ENCODE results near the gene TSNAX.
A peak's percentile ranks its signal among the peaks of the same experiment; 100 is the strongest.
"Not testable (repeated sequence)": the region's sequence is repeated elsewhere in the genome, so short reads cannot be mapped to it uniquely, and the experiment has no call there.

TSNAX gene, protein sequence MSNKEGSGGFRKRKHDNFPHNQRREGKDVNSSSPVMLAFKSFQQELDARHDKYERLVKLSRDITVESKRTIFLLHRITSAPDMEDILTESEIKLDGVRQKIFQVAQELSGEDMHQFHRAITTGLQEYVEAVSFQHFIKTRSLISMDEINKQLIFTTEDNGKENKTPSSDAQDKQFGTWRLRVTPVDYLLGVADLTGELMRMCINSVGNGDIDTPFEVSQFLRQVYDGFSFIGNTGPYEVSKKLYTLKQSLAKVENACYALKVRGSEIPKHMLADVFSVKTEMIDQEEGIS

DNA sequence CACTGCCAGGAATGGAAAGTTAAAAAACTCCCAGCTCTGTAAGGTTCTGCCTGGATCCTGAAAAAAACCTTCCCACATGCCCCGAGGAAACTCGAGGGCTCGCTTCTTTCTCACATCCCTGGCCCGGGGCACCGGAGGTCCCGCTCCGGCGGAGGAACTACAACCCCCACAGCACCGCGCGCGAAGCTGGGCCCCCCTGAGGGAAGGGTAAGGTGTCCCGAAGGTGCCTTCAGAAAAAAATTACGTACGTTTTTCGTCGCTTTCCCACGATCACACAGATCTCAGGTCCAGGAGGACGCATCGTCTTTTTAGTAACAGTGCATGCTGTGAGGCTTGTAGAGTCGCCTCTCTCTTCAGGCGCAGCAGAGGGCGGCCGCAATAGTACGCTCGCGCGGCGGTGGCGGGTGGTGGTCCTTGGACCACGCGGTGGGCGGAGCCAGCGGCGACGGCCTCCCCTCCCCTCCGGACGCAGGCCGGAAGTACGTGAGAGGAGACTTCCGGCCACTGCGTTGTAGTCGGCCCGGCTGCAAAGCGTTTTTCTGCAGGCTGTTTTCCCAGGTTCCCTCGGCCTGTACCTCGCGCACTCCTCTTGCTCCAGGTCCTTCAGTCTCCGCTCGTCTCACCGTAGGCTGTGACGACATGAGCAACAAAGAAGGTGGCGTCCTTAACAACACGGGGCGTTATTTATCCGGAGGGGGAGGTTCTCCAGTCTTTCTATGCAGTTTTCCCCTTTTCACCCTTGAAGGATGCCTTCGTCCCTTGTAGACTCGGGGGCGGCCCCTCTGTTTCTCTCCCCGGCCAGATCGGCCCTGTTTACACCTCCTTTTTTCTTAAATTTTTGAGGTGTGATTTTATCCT, at the start of gene TSNAX:
Gene TSNAX, plus strand, starts transcription at position 498 of the 858 bp plus-strand sequence. Its CDS starts 142 bp downstream, at position 640.
- peak; percentile 71 for DNase-seq

DNA sequence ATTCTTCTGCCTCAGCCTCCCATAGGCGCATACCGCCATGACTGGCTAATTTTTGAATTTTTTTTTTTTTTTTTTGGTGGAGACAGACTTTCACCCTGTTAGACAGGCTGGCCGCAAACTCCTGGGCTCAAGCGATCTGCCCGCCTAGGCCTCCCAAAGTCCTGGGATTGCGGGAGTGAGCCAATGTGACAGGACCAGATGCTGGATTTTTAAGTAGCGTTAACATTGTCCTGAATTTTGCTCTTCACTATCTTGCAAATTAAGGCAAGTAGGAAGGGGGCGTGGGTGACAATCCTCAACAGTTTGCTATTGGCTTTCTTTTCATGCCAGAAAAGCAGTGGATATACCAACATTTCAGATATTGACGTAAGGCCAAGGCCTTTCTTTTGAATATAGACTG, 49.7 kb upstream of the TSNAX start:
- DNase-seq, result no peak

DNA sequence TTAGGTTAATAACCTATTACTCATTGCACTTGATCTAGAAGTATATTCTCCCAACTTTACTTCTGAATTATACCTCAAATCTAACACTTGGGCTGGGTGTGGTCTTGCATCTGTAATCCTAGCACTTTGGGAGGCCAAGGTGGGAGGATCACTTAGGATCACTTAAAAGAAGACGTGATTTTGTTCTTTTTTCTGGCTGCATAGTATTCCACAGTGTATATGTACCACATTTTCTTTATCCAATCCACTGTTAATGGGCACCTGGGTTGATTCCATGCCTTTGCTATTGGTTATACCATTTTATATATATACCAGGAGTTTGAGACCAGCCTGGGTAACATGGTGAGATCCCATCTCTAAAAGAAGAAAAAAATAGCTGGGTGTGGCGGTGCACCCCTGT, 48.5 kb upstream of the TSNAX start:
- DNase-seq, result no peak

DNA sequence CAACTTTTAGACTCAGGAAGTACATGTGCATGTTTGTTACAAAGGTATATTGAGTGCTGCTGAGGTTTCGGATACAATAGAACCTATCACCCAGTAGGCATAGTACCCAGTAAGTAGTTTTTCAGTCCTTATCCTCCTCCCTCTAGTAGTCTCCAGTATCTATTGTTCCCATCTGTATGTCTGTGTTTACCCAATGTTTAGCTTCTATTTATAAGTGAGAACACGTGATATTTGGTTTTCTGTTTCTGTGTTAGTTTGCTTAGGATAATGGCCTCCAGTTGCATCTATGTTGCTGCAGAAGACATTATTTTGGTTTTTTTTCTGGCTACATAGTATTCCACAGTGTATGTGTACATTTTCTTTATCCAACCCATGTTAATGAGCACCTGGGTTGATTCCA, 47.2 kb upstream of the TSNAX start:
- DNase-seq, result no peak

DNA sequence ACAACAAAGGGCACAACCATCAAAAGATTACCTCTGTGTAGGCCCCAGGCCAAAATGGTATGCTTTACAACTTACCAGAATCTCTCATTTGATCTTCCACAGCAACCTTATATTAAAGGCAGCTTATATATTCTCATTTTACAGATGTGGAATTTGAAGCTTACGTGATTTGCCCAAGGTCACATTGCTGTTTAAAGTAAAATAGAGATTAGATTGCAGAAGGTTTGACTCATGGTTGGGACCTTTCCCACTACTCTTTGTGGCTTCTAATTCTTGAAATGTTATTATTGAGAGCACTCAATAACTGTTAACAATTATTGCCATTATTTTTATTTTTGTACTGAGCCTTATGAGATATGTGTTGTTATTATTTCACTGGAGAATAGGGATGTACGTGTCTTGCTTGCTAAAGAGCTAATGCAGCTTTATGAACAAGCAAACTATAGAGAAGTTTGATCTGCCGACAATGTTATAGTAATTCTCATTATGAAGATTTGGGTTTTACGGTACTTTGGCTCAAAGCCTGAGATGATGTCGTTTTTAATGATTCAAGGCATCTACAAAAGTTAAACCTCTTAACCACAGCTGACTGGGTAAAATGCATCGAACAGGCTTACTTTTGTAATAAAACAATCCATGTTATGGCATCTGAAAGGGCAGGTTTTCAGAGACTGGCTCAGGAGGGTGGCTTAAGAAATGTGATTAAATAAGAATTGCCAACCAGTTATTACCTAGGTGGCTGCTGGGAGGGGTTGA, 43.3 kb upstream of the TSNAX start:
- no peak for DNase-seq

DNA sequence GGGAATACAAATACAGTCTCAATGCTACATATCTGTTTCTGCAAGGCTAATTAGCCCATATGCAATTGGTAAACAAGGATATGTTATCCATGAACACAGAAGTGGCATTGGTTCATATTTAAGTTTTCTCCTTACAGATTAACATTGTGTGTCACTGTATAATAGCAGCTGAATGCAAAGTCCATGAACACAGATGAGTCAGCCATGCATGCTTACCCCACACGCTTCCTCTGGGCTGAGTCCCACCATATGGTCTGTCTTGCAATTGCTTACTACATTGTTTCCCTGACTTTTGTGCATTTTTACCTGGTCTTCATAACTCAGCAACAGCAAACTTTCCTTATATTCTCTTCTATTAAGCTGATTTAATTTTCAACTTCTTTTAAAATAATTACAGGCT, 41.5 kb upstream of the TSNAX start:
- no peak for DNase-seq

DNA sequence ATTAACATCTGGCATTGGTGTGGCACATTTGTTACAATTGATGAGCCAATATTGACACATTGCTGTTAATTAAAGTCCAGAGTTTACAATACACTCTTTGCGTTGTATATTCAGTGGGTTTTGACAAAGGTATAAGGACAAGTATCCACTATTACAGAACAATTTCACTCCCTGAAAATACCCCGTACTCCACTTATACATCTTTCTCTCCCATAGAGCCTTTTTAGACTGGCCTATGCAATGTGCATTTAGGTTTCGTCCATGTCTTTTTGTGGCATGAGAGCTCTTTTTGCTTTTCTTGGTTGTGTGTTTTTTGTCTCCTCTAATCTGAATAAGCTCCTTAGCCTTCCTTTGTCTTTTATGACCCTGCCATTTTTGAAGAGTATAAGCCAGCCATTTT, 40.6 kb upstream of the TSNAX start:
- DNase-seq, result no peak

DNA sequence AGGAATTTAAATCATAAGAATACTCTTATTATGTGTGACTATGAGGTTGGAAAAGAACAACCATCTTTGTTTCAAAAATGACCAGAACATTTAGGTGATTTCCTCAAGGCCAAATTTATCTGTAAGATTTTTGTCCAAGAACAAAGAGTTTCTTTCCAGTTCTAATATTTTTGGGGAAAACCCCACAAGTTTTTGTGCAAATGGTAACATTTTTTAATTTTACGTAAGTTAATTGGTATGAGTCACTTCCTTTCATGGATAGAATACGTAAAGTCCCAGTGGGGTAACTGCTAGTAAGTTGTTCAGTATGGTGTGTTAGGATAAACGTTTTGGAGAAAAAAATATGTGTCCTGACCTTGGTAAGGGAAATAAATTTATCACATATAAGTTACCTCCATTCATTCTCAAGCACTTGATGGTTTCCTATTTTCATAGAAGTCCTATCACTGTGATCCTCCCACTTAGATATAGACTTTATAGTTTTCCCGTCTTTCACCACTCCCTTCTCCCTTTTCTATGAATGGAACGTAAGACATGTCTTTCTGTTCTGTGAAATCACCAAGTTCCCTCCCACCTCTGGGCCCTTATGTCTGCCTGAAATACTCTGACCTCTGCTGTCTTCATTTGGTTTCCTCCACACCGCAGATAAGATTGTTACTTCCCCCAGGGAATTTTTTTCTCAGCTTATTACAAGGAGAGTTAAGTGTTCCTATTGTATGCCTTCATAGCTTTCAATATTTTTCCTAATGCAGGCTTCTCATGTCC, 34.9 kb upstream of the TSNAX start:
- no peak for DNase-seq

DNA sequence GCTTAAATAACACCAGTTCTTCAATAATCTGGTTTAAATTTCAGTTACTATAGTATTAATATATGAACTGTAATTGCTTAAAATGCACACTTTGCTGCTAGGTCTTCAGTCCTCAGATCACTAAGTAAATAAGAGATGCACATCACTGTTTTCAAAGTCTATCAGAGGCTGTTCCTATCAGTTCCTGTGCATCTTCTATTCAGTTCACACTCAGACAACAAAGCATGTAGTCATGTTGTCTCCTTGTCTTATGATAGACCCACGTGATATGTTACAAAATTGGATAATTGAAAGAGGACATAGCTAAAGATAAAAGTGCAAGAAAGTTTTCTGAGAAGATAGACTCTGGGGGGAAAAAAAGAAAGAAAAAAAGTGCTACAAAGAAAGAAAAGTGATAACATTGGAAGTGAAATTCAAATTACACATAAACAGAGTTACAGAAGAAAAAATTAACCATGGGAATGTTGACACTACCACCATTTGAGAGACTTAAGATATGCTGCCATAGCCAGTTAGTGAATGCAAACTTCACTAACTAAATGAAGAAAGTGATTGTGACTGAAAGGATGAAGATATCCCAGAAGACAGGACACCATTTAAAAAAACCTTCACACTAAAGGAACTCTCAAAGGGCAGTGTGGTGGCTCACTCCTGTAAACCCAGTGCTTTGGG, 33.9 kb upstream of the TSNAX start:
- DNase-seq, result no peak

DNA sequence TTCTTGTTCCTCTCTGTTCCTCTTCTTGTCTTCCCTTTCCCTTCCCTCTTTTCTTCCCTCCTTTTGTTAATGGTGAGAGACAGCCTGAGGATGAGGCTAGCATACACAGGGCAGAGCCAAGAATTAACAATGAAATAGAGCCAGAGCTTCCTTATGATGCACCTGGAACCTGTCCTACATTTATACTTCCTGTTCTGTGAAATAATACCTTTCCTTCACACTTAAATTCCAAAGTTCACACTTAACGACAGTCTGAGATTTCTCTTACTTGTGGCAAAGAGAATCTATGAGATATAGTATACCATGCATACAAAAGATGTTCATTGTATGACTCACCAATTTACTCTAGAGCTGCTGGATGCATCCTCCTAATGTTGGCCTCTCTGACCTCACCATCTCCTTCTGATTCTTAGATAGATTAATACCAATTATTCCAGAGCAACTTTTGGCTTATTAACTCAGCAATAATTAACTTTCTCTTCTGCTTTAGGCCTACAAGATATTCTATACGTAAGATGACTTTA, 30.8 kb upstream of the TSNAX start:
- DNase-seq, result no peak

DNA sequence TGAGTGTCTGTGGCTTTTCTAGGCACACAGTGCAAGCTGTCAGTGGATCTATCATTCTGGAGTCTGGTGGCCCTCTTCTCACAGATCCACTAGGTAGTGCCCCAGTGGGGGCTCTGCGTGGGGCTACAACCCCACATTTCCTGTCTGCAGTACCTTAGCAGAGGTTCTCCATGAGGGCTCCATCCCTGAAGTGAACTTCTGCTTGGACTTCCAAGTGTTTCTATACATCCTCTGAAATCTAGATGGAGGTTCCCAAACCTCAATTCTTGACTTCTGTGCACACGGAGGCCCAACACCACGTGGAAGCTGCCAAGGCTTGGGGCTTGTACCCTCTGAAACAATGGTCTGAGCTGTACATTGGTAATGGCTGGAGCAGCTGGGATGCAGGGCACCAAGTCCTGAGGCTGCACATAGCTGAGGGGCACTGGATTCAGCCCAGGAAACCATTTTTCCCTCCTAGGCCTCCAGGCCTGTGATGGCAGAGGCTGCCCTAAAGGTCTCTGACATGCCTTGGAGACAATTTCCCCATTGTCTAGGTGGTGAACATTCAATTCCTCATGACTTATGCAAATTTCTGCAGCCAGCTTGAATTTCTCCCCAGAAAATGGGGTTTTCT, 29.2 kb upstream of the TSNAX start:
- DNase-seq, result no peak

DNA sequence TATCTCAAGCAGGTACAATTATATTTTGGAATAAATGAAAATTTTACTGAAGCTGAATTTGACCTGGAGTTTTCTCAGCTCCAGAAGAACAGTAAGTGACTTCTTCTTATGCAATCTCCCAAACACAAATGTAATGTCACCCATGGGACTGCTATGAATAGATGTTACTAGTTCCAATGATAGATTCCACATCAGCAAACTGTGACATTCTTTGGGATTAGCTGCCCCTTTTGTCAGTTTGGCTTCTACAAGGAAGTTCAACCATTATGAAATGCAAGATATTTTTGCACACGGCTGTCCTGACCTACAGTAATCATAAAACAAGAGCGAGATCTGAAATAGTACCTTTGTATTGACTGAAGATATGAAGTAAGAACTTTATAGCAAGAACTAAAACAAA, 27.8 kb upstream of the TSNAX start:
- no peak for DNase-seq

DNA sequence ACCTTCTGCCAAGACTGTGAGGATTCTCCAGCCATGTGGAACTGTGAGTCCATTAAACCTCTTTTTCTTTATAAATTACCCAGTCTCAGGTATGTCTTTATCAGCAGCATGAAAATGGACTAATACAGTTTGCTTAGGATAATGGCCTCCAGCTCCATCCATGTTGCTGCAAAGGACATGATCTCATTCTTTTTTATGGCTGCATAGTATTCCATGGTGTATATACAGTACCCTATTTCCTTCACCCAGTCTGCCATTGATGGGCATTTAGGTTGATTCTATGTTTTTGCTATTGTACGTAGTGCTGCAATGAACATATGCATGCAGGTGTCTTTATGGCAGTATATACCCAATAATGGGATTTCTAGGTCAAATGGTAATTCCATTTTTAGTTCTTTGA, 25.3 kb upstream of the TSNAX start:
- DNase-seq, result not testable (repeated sequence)

DNA sequence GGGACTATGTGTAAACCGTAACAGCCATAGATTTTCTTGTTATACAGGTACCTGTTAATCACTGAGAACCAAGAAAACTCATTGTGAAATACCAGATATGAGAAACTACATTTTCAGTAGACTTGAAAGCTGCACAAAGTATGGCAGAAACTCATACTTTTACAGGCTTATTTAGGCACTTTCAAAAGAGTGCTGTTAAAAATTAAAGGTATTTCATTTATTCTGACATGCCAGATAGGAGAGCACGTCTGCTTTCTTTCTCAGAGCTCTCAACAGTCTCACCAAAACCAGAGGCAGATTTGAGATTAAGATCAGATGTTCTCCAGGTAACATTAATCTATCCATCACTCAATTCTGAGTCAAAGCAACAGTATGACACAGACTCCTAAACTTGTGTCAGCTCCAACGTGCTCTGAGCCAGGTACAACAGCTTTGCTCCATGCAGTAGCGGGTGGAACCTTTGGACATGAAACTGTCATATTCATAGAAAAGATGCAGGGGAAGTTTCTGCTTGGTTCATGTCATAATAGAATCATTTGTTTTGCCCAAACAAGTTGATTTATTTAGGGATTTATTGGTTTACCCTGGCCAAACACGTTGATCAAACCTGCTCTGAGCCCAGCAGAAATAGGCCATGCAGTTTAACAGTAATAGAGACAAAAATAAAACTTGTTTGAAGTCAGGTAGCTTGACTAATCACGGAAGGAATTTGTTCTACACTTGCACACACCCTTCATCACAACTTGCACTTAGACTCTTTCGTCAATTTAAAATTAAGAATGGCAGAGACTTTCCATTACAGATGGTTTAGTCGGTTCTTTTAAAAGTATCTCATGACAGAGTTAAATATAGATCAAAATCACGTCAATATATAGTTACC, 20.8 kb upstream of the TSNAX start:
- no peak for DNase-seq

DNA sequence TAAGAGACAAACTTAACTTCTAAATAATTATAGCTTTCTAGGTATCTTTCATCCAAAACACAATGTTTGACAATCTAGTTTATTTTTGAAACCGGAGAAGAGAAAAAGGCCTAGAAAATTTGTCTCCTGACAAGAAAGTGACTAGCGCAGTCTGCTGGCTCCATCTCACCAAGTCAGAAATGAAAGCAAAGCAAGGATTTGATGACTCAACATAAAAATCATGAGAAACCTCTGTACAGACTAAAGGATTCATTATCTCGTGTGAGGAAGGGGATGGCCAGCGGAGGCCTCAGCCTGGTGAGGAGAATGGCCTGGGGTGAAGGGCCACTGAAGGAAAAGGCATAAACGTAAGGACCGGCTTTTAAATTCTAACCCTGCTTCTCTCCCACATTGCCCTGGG, 20.0 kb upstream of the TSNAX start:
- no peak for DNase-seq

DNA sequence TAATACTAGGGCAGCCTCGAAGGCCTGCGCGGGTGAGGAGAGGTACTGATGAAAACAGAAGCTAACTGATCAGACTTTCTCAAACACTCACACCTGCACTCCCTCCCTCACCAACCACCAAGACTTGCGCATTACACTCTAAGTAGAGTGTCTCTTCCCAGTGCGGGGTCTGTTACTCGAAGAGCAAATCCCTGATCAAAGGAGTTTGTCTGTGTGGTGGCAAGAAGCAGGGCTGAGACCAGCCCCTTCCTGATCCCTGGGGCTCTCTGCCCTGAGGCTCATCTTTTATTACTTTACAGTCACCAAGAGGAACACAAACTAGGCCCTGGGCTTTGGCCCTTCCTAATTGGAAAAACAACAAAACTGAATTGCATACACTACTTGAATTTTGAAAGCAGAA, 19.5 kb upstream of the TSNAX start:
- no peak for DNase-seq

DNA sequence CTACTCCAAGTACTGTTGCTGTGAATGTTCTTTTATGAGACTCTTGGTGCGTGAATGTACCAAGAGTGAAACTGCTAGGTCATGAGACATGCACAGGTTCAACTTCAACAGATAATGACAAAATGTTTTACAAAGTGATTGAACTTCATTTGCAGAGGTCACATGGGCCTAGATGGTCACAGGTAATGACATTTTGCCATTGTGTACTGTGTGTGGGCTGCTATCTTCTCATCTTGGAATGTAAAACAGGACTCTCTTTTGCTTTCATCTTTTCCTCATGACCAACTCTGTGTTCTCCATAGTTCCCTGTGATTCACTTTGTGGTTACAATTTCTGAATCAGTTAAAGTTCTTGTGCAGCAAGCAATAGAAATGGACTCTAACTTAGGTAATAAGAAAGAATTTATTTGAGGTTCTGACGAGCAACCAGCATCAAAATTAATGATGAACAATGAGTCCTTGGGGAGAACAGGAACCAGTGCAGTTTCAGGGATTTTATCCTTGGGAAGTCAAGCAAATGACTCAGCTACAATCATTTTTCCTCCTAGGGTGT, 16.2 kb upstream of the TSNAX start:
- DNase-seq, result no peak

DNA sequence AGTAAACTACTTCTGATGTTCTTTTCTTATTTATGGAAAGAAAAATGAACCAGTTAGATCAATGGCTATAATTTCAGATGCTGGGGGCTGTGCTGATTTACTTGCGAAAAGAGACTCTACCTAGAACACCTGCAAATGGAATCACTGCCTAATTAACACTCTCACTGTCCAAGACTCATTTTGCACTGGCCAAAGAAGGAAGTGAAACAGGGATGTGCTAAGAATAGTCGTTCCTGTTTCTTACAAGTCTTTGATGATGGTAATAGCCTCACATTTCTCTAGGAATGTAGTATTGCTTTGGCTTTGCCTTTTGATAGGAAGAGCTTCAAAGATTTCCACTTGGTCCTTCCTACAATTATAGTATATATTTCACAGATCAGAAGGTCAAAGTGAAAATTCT, 12.7 kb upstream of the TSNAX start:
- DNase-seq, result no peak

DNA sequence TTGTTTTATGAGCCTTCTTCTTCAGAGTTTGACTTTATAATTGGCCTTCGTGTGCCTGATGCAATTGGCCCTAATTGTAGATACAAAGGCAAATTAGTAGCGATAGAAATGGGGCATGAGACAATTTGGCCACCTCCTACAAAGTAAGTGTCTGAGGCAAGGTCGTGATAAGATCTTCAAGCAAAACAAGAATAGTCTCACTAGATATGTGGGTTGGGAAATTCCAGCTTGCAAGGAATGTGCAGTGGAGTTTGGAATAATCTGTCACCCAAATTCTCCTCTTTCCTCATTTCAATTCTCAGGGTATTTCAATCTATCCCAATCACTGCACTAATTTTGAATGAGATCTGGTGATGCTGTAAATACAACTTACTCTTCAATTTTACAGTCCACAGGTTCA, 11.4 kb upstream of the TSNAX start:
- no peak for DNase-seq

DNA sequence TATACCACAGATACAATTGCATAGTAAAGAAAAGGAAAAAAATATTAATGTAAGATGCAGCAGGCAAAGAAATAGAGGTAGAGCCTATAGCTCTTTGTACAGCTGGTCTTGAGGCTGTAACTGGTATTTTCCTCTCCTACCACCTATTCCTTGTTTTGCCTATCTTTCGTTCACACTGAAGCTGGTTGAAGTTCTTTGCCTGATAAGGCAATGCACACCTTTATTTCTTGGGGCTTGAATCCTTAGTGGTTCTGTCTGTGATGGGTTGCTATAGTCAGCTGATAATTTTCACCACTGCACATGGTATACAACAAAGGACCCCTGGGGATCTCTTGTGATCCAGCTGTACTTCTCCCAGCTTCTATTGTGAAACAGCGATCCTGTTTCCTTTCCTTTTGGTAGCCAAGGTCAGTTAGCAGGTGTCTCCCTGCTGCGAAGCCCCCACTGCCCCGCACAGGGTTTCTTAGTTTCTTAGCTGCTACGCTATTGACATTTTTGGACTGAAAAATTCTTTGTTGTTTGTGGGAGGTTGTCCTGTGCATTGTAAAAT, 9.9 kb upstream of the TSNAX start:
- DNase-seq, result no peak

Data from NCI-H1417 treated with DMSO at 0.1 percent for 48 hours (cell line).